ENCODE results near the gene CCDC81.

The CCDC81 gene

DNA sequence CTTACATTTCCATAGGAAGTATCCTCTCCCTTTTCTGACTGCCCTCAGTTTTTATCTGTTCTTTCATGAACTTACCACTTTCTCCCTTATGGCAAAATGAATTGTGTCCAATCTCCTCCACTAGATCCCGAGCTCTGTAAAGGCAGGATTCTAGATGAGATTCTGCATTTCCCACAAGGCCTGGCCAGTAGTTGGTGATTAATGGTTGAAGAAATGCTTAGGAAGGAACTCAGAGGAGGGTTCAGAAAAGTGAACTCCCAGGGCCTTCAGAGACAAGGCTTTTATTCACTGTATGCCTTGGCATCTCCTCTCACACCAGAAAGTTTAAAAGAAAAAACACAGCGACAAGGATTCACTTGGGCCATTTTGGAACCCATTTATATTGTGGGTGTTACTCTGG, 66.2 kb downstream of the CCDC81 start:
- DNase-seq (ENCODE audit: low read depth), result no peak

GRCh38 chr11:86442420-86442819, 67.7 kb downstream of the CCDC81 start:
- no peak for DNase-seq (ENCODE audit: low read depth)

GRCh38 chr11:86442827-86443226, 68.1 kb downstream of the CCDC81 start:
- no peak for DNase-seq (ENCODE audit: low read depth)

GRCh38 chr11:86443415-86443814, 68.7 kb downstream of the CCDC81 start:
- DNase-seq (ENCODE audit: low read depth), result no peak

- no peak for DNase-seq (ENCODE audit: low read depth)
Measured at GRCh38 chr11:86444981-86445380, 70.3 kb downstream of the CCDC81 start.

DNA sequence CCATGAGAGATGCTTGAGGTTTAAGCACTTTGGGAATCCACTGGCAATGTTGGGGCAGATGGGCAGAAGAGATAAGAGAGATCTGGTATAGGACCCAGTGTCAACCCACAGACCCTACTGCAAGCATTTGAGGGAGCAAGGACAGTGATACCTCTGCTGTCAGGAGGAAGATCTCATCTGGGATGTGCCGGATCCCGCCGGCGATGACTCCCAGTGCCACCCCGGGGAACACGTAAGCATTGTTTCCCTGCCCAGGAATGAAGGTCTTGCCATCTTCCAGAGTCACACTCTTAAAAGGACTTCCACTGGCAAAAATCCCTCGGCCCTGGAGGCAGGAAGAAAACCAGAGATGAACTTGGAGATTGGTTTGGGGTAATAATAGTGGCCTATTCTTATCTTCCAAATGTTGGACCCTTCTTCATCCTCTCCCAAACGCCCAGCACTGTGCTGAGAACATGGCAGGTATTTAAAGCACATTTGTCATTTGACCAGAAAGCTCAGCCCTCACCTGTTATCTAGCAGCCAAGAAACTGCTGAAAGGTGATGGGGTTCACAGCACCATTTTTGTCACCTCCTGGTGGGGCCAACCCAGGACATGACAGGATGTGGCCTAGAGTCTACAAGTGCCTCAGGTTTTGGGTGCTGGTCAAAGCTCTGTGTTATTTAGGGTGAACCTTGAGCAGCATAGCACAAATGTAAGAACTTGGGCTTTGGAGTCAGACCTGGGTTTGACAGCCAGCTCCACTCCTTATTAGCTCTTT, 71.7 kb downstream of the CCDC81 start:
- no peak for DNase-seq (ENCODE audit: low read depth)

DNA sequence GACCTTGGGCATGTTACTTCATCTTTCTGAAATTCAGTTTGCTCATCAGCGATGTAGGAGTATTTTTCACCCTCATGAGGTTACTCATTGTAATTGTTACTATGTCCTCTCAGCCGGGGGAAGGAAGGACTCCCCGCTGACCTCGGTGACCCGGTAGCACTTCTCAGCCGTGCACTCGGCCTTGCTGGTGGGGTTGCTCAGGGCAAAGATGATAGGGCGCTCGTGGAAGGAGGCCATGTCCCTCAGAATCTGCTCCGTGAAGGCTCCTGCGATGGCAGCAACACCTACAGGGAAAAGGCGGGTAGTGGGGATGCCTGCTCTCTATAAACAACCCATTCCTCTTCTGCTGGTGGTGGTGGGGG, 72.2 kb downstream of the CCDC81 start:
- no peak for DNase-seq (ENCODE audit: low read depth)

DNA sequence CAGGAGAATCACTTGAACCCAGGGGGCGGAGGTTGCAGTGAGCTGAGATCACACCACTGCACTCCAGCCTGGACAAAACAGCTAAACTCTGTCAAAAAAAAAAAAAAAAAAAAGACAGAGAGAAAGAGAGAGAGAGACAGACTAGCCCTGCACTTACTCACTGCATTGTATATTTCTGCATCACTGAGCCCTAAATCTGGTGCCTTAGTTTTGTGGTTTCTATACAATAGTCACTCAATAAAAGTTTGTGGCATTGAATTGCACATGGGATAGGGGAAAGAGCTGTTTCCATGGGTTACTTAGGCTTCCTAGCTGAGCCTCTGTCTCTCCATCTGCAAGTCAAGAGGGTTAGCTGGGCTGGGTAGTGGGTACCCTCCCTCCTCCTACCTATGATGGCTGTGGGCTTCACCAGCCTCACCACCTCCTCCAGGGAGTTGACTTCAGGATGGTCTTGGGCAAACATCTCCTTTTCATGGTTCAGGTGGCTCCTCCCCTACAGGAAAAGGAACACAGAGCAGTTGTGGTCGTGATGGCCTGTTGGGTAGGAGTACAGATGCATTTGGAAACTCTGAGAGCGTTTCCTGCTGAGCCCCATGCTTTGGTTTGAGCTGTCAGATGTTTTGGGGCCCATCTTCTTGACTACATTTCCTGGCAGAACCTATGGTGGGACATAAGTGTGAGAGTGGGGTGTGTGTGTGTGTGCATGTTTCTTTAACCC, 73.2 kb downstream of the CCDC81 start:
- DNase-seq (ENCODE audit: low read depth), result no peak

- no peak for DNase-seq (ENCODE audit: low read depth)
Measured at GRCh38 chr11:86449993-86450629, 75.4 kb downstream of the CCDC81 start.

- DNase-seq (ENCODE audit: low read depth), result no peak
Measured at GRCh38 chr11:86453290-86454030, 78.8 kb downstream of the CCDC81 start.

DNA sequence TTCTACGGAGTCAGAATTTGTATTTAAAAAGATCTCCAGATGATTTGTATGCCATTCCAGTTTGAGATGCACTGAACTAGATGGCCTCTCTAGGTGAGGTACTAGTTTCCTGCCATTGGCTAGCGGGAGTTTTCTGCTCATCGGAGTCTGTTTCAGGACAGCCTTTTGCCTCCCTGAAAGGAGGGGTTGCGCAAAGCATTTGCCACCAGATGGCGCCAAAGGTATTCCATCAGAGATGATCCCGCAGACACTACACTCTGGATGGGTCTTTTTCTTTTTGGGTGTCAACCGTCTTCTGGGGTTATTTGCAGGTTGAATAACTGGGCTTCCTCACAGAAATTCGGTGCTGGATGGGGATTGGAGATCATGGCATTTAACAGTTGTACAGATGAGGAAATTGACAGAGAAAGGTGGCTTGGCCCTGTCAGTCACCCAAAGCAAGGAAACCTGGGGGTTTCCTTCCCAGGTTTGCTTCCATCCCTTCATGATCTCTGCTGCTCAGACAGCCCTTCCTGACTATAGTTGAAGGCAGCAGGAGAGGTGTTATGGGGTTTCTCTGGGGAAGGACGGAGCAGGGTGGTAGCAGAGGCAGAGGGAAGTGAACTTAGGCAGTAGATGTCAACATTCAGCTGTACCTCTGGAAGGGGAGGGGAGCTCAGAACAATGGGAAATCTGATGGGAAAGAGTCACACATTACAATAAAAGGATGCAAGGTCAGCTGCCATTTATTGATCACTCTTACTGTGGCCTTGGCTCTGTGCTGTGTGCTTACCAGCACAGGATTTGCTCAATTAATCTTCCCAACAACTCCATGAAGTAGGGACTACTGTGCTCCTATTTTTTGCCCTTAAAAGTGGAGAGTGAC, 81.6 kb downstream of the CCDC81 start:
- no peak for DNase-seq (ENCODE audit: low read depth)

- DNase-seq (ENCODE audit: low read depth), result no peak
Measured at GRCh38 chr11:86458294-86459001, 83.8 kb downstream of the CCDC81 start.

DNA sequence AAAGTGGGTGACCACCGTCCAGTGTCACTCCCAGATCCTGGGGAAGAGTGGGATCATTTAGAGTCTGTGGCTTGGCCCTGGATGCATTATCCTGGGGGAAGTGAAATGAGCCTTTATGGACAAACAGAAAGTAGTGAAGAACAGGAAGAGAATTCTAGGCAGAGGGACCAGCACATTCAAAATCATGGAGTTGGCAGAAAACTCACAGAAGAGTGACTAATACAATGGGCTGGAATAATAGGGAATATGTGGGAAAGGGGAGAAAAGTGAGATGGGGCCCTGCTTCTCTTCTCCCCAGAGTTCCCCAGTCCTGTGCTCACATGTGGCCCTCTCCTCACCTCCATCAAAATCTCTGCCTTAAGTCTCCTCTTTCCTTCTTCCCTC, 84.3 kb downstream of the CCDC81 start:
- DNase-seq (ENCODE audit: low read depth), result no peak

DNA sequence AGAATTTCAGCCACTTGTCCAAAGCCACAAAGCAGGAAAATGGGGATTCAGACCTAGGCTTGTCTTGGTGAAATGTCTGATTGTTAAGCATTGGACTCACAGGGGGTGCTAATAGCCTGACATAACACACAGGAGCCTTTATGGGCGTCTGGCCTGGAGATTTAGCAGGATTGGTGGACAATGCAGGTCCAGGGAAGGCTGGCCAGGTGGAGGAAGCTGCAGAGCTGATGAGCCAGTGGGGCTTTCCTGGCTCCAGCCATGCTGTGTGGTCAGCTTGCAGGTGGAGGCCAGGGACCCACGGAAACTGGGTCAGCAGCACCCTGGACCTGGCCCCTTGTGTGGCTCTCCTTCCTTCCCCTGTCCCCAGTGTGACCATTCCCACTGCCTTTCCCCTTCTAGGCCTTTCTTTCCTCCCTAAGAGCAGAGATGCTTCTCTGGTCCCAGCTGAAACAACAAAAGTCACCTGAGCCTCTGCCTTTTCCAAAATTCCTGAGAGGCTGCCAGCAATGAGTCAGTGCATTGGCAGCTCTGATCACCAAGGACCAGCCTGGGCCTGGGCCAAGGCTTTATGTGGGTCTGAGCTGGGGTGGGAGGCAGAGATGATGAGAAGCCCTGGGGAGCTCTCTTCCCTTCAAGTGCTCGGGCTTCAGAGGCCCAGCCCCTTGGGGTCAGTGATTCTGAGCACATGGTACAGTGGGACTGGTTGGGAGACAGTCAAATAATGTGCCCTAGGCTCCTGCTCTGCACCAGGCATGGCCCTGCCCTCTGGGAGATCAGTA, 85.2 kb downstream of the CCDC81 start:
- no peak for DNase-seq (ENCODE audit: low read depth)

- DNase-seq (ENCODE audit: low read depth), result no peak
Measured at GRCh38 chr11:86460461-86461385, 86.0 kb downstream of the CCDC81 start.

DNA sequence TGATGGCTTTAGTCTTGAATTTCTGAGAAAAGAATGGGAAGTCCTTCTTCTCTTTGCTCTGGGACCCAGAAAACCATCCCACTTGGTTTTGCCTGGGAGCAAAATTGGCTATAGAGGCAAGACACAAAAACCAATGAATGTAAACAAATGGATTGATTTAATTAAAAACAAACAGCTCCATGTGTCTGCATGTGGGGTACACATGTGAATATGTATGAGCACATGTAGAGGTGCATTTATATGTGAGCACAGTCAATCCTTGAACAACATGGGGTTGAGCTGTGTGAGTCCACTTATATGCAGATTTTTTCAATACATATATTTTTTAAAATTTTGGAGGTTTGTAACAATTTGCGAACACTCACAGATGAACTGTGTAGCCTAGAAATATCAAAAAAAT, 87.2 kb downstream of the CCDC81 start:
- no peak for DNase-seq (ENCODE audit: low read depth)

DNA sequence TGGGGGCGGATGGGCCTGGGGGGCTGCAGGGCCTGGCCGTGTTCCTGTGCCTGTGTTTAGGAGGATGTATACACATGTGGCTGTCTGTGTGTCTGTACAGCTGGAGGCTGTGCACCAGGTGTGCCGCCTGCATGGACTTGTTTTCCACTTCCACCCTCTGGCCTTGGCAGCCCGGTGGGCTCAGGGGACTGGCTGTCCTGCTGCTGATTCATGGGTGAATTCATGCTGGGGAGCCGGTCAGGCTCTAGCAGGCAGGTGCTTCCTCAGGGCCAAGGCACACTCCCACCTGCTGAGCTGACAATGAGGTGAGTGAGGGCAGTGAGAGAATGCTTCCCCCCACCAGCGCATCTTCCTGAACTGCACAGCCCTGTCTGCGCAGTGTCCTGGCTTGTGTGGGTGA, 88.4 kb downstream of the CCDC81 start:
- no peak for DNase-seq (ENCODE audit: low read depth)

- no peak for DNase-seq (ENCODE audit: low read depth)
Measured at GRCh38 chr11:86463955-86464354, 89.3 kb downstream of the CCDC81 start.

All from GM04503 (cell line).